Measurements from ENCODE around the gene CFAP410. TPM values are rescaled to one million over a fixed set of nuclear protein-coding genes. Genes with fewer than 3 reads are reported as not detected.

The CFAP410 gene
- total and polyA plus RNA-seq, 2 of the 4 experiments (the other 2 are of a cell fraction): 3.8 to 10.3 TPM

- H2AFZ ChIP-seq (replicated peaks; ENCODE audit: low read length, poor library complexity): no peak overlapping the region
- H2BK20ac ChIP-seq (ENCODE audit: low read depth, low read length): no peak overlapping the region
- no peak overlapping the region for H3K4ac ChIP-seq (ENCODE audit: low read depth, low read length)
- no peak overlapping the region for H2AK9ac ChIP-seq (replicated peaks; ENCODE audit: low read depth, low read length, poor library complexity)
- ATAC-seq (ENCODE audit: low read depth) (no peak), DNase-seq (no peak)
- dilution Hi-C loops (cut with HindIII; ENCODE audit: low sequenced_read_pairs, unreplicated experiment) (no loop called here), in situ Hi-C loops (cut with MboI; ENCODE audit: low sequenced_read_pairs) (no loop called here), intact Hi-C loops (cut with micrococcal nuclease) (no loop called here)
- H4K91ac ChIP-seq (ENCODE audit: insufficient read depth, low read depth, low read length): no peak overlapping the region
- H3K79me1 ChIP-seq (ENCODE audit: low read depth in 1 of 2, low read length in 2 of 2): no peaks in the 10 kb centered on the region
- no peaks in the 10 kb centered on the region for H3K9me1 ChIP-seq (ENCODE audit: insufficient read depth, low read length)
- H2AK5ac ChIP-seq (ENCODE audit: low read depth, low read length): no peak overlapping the region
- no peak overlapping the region for H3K14ac ChIP-seq (replicated peaks; ENCODE audit: low read depth, low read length)
- H4K20me1 ChIP-seq (ENCODE audit: insufficient read depth, low read length): no peaks in the 10 kb centered on the region
- no peak for TF ChIP-seq CHD1 (IDR thresholded peaks at IDR 0.05; ENCODE audit: low read depth, low read length)
- no peak for TF ChIP-seq MAZ (IDR thresholded peaks at IDR 0.05; ENCODE audit: borderline replicate concordance, low read depth, low read length)
- no peak for TF ChIP-seq CEBPB (IDR thresholded peaks at IDR 0.05; ENCODE audit: low read depth, low read length)
- TF ChIP-seq MAFK (IDR thresholded peaks at IDR 0.05; ENCODE audit: low read depth, low read length): no peak
- TF ChIP-seq RFX5 (IDR thresholded peaks at IDR 0.05; ENCODE audit: low read depth, low read length): no peak
- no peak for TF ChIP-seq USF2 (IDR thresholded peaks at IDR 0.05; ENCODE audit: low read depth, low read length)
- no peak for TF ChIP-seq NFE2L2 (IDR thresholded peaks at IDR 0.05; ENCODE audit: low read depth, low read length)
- no peak for TF ChIP-seq MXI1 (IDR thresholded peaks at IDR 0.05; ENCODE audit: borderline replicate concordance, low read depth, low read length)
- TF ChIP-seq SMC3 (IDR thresholded peaks at IDR 0.05; ENCODE audit: low read depth, low read length): no peak
- TF ChIP-seq POLR2A (IDR thresholded peaks at IDR 0.05; ENCODE audit: low read depth, low read length): no peak
- no peak overlapping the region for H2BK120ac ChIP-seq (ENCODE audit: low read depth, low read length)
- no peak overlapping the region for H3K4me3 ChIP-seq (ENCODE audit: insufficient read depth, low read depth, low read length)
- H4K5ac ChIP-seq (ENCODE audit: low read depth, low read length): no peak overlapping the region
- no peaks in the 10 kb centered on the region for H3K36me3 ChIP-seq (ENCODE audit: control insufficient read depth, insufficient read depth, low read length)
- H3K4me2 ChIP-seq (ENCODE audit: low read depth, low read length): no peak overlapping the region
- H2BK5ac ChIP-seq (ENCODE audit: low read depth, low read length, poor library complexity, severe bottlenecking): no peak overlapping the region
- 39% methylated on average over 4 of the region's 8 CpGs; no CpG with 5 or more reads in 1 of the 2 experiments for WGBS, 2 experiments (ENCODE audit: extremely low coverage in 2 of 2, insufficient read length in 1 of 2)
- no peak overlapping the region for H3K18ac ChIP-seq (ENCODE audit: low read depth, low read length)
- no peak overlapping the region for H4K8ac ChIP-seq (ENCODE audit: low read depth in 2 of 2, low read length in 2 of 2)
- ChIA-PET CTCF (no interaction called here), POLR2A (ENCODE audit: unreplicated experiment) (no interaction called here)
- H3K27me3 ChIP-seq (ENCODE audit: control insufficient read depth, insufficient read depth, low read length): peaks cover 2% of the 10 kb centered on the region; the same call in 1 of the 2 replicates
- H3K56ac ChIP-seq (ENCODE audit: extremely low read depth, insufficient read depth, low read length): no peak overlapping the region
- H3K9ac ChIP-seq (ENCODE audit: low read depth, low read length): no peak overlapping the region
- no peak overlapping the region for H2BK15ac ChIP-seq (ENCODE audit: low read depth, low read length)
- H3K9me3 ChIP-seq (ENCODE audit: control insufficient read depth, insufficient read depth, low read length): peaks cover 2% of the 10 kb centered on the region; the same call in 1 of the 2 replicates
- no peaks in the 10 kb centered on the region for H3K4me1 ChIP-seq (ENCODE audit: control insufficient read depth, insufficient read depth, low read length)
- BruUV-seq (replicated peaks): no TSS peak
- no peak overlapping the region for H3K23ac ChIP-seq (ENCODE audit: low read depth, low read length)
- no peak overlapping the region for H3K27ac ChIP-seq (ENCODE audit: insufficient read depth, low read length)
Observed at GRCh38 chr21:44360159-44360558, 21.0 kb upstream of the CFAP410 start.
